ENCODE results near the gene CACNA1C.

Gene CACNA1C

DNA sequence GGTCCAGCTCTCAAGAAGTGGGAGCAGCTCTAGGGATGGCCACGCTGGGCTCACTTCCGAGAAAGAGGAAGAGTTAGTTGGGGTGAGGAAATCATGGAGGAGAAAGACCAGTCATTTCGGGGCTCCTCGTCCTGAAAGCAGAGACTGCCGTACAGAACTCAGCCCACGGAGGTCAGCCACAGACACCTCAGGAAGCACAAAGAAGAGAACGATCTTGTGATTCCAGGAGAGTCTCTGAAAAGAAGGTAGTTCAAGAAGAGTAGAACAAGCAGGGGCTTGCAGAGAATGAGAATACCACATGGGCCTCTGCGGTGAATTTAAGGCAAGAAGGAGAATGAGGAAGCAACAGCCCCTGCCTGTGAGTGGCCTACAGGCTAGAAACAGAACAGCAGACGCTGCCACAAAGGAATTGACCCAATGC lies 311.9 kb downstream of the CACNA1C start:
- no peak for DNase-seq (ENCODE audit: low spot score)

DNA sequence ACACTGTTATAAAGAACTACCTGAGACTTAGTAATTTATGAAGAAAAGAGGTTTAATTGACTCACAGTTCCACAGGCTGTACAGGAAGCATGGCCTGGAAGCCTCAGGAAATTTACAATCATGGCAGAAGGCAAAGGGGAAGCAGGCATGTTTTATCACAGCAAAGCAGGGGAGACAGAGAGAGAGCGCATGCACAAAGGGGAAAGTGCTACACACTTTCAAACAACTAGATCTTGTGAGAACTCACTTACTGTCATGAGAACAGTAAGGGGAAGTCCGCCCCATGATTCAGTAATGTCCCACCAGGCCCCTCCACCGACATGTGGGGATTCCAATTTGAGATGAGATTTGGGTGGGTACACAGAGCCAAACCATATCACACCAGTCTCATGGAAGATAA lies 313.9 kb downstream of the CACNA1C start:
- no peak for DNase-seq (ENCODE audit: low spot score)

DNA sequence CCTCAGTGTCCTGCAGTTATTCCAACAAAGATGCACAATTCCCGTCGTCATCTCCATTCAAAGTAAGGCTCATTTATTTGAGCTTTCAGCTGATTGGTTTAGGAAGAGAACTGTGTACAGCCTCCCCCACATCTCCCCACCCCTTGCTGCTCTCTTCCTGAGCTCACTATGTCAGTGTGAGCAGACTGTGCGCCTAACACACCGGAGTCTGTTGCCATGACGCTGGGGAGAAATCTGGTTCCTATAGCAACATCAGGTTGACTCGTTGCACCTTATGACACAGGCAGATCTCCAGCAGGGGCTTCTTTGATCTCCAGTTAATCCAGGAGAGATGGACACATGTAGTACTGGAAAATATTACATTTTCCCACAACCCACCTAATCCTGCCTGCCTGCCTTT lies 319.4 kb downstream of the CACNA1C start:
- no peak for DNase-seq (ENCODE audit: low spot score)

DNA sequence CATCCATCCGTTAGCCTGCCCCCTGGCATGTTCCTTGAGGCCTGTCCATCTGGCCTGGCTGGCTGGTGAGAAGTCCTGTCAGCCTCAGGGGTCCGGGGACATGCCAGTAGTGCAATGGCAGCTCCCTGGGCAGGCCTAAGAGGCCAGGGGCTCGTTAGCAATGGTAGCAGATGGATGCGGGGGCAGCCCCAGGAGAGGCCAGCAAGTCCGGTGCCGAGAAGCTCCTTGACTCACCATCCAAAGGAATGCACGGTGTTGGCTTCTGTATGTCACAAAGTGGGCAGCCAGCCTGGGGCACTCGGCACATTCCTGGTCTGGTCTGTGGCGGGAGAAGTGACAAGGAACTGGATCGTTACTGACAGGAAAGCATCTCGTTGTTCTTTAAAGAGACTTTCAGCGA lies 319.9 kb downstream of the CACNA1C start:
- no peak for DNase-seq (ENCODE audit: low spot score)

DNA sequence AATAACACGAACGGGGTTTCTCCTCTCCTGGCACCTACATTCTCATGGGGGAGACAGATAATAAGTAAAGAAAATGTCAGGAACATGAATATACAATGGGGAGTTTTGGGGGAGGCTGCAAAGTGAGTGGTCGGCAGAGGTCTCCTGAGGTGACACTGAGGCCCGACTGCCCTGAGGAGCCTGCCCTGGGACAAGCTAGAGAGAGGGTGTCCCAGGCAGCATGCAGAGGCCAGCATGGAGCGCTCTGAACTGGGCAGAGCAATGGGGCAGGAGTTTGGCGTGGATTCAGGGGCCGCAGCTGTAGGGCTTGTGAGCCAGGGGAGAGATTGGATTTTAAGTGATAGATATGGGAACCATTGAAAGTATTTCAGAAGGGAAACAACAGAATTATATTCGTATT lies 320.5 kb downstream of the CACNA1C start:
- DNase-seq (ENCODE audit: low spot score), result no peak

DNA sequence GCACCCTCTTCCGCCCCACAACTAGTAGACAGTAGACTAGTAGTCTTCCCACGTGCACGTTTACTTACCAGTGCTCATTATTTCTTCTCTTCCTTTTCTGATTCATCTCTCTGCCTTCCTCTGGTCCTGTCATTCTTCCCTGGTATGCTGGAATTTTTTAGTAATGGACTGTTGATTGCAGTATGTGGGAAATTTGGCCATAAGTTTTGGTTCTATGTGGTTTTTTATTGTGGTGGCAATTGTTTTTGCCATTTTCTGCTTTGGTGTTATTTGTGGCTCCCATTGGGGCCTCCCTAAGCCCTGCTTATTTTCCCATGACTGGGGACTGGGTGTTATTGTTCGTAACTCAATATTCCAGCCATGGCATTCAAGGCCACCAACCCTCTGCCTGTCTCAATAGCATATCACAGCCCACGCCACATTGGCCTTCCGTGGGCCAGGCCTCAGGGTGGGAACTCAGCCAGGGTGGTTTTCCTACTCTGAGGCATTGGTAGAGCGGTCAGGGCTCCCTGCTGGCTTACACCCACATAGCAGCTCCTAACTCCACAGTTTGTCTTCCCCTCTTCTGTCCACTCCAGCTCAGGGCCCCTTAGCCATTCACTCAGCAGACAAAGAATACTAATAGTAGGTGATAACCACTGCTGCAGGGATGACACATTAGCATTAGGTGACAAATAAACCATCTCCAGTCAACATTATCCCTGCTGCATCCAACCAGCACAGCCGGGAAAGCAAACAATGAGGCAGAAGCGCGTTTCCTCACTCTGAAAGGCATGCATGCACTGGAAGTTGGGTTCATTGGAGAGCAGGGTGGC lies 321.5 kb downstream of the CACNA1C start:
- no peak for DNase-seq (ENCODE audit: low spot score)

DNA sequence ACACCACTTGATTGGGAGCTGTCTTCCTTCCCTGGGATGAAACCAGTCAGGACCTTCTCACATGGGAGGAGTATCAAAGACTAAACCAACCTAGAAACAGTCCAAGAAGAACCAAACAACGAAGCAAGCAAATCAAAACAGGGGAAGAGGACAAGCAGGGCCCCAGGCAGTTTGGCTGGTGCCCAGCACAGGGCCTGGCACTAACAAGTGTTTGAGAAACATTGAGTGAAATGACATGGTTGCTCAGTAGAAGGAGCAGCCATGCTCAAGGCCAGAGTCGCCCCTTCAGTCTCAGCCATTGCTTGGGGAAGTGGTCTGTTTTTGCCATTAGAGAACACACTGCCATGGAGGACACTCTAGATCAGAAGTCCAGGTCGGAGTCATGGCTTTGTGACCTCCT lies 323.1 kb downstream of the CACNA1C start:
- no peak for DNase-seq (ENCODE audit: low spot score)

DNA sequence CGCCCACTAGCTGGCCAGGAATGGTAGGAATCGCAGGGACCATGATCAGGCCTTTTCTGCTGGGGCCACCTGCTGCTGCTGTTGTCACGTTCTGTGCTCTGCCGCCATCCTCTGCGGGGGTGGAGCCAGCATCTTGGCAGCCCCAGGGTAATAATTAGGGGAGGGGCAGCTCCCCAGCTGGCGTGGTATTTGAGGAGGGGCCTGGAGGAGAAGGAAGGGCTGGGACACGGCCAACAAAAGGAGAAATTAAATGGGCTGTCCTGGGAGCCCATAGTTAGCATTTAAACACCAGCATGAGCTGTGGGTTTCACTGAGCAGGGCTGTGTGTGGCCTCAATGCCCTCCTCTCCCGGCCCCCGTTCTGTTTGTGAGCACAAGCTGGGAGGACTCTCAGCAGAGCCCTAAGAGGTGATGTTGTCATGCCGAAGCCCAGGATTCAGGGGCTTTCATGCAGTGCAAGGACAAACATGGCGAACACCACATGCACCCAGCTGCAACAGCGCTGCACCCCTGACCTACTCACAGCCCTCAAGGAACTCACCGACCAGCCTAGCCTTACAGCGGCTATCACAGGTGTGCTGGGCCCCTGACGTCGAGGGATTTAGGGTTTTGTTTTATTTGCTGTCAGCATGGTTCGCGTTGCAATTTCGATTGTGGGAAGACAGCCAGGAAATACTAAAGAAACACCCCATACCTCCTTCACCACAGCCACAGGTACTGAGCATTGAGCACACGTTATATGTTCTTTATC lies 324.3 kb downstream of the CACNA1C start:
- DNase-seq (ENCODE audit: low spot score), result no peak

DNA sequence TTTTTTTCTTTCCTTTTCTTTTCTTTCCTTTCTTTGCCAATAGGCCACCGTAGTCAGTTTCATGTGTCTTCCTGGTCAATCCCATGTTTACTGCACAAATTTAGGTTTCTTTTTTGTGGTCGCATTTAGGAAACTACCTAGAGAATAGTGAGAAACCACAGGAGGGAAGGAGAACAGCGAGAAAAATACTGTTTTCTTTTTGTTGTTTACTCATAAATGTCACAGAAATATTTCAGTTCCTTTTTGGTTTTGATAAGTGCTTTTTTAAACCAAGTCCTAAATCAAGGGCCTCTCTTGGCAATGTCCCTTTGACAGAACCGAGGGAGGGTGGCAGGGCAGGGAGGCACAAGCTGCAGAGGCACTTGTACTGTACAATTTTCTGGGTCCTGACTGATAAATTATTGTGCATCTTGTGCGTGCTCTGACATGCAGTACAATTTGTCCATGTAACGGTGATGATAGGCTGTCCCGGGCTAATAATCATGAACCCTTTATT lies 326.1 kb downstream of the CACNA1C start:
- no peak for DNase-seq (ENCODE audit: low spot score)

DNA sequence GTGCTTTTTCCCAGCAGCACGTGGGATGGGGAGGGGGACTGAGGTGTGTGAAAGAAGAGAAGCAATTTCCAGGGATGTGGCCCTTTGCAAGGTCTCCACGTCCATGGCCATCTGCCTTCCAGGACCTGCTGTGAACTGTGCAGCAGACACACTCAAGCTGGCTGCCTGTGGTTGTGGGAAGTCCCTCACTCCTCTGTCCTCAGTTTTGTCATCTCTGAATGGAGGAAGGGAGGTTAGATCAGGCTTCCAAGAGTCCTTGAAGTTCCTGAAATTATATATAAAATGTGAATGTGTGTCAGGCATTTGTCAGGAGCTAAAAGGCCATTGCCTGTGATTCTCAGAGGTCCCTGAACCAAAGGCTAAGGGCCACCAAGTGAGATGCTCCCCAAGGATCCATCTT lies 328.2 kb downstream of the CACNA1C start:
- no peak for DNase-seq (ENCODE audit: low spot score)

DNA sequence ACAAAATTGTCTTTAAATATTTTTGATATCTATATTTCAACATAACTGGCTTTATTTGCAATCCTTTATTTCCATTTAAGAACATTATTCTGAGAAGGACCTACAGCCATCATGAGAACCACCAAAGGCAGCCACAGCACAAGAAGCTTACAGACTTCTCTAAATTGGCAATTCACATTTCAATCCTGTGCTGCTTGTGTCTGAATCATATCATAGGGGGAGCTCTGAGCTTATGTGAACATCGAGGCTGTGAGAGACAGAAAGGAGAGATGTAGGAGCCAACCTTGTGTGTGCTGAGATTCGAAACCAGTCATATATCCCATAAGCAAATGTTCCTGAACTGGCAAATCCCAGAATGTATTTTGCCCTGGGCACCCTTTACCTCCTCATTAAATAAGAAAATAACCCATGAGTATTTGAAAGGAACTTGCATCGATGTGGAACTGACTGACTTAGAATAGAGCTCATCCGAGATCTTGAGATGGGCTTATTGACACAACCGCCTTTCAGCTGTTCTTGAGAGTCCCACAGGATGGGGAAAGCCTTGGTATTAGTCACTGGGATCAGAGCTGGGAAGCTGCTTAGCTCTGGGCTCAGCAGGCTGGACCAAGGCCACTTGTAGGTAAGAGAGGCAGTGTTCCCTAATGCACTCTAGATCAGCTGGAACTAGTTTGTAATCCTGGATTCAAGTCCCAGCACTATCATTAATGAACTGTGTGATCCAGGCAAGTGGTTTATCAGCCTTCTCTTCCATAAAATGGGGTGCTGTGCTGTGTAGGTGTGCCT lies 329.8 kb downstream of the CACNA1C start:
- no peak for DNase-seq (ENCODE audit: low spot score)

DNA sequence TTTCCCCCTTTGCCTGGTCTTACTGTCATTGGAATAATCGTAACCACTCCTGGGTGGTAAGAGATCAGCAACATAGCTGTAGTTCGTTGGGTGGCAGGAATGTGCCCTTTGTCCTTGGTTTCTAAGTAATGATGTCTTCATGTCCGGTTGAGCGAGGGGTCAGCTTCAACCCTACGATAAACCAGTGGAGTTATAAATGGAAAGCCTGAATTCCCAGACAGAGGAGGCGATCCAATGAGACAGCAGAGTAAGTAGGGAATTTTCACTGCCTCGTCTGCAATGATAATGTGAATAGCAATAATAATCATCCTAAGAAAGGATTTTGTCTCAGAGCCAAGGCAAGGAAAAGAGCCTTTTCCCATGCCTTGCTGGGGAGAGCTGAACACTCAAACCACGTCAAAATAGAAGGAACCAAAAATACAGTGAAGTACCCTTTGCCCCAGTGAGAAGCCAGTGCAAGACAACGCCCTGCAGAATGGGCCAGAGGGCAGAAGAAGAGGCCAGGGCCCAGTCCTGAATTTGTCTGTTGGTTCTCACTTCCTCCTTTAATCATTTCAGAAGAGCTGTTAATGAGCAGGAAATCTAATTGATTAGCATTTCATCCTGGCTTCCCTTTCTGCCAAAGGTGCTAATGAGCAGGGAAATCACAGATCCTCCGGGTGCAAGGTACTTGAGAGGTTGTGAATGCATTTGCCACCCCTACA lies 330.7 kb downstream of the CACNA1C start:
- DNase-seq (ENCODE audit: low spot score), result no peak

DNA sequence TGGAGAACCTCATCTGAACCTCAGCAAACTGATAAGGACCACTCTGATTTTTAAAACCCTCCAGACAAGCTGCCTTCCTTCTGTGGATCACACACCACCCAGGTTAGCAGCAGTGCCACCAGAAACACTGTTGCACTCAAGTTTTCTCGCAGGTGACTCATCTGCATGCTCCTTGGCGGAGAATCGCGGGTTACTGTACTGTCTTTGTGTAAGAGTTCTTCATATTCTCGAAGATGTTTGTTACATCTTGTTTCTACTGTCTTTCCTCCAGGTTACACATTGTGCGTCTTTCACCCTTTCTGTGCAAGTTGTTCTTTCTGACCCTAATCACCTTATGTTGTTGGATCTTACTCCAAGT lies 331.2 kb downstream of the CACNA1C start:
- no peak for DNase-seq (ENCODE audit: low spot score)

DNA sequence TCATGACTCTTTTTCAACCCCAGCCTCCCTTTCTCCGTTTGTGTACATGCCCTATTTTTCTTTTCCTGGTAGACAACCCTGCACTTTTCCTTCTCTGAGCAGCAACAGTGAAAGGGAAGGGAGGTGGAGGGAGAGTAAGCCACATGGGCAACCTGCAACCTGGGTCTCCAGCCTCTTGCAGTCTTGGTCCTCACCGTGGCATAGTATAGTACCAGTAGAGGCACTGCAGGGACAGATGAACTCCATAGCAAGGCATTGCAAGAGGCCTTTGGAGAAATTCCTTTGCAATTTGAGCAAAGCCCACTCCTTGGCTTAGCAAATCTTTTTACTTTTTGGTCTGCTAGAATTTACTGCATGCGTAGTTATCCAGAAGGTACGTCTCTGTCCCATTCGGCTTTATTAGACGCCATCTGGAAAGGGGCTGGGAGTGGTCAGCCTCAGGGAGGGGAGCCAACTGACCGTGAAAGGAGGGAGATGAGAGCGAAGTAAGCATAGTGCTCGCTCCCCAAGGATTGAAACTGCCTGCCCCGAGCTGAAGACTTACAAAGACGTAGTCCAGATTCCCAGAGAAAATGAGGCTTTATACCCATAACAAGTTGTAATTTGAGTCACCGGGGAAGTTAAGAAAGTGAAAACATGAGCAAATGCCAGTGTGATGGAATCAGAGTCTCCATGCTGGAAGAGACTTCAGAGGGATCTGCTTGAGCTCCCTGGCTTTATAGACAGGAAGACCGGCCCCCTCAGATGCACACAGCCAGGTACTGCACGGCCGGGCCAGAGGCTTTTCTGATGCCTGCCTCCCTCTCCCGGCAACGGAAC lies 332.0 kb downstream of the CACNA1C start:
- no peak for DNase-seq (ENCODE audit: low spot score)

DNA sequence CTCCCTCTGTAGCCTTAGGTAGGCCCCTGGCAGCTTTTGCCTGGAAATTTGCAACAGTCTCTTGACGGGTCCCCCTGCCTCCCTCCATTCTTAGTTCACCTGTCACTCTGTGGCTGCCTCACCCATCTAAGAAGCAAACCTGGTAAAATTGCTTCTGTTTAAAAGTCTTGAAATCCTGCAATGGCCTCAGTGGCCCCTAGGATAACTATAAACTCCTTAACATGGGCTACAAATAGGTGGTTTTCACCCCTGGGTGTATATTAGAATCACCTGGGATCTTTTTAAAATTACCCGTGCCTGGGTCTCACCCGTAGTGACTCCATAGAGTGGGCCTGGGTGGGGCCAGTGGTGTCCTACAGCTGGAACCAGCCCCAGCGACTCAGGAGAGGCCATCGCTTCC lies 332.7 kb downstream of the CACNA1C start:
- no peak for DNase-seq (ENCODE audit: low spot score)

DNA sequence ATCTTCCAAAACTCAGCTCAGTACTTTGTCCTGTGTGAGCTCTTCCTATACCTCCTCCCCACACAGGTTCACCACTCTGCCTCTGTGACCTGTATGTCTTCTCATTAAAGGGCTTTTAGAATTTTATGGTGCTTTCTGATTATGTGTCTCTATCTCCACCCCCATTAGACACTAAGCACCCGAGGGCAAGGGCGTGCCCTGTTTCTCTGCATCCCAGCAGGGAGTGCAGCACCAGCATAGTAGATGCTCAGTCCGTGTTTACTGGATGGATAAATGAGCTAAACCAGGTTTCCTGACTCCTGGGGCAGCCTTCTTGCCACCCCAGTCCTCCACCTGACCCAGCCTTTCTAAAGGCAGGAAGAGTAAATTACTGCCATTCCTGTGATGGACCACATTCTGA lies 333.8 kb downstream of the CACNA1C start:
- no peak for DNase-seq (ENCODE audit: low spot score)

DNA sequence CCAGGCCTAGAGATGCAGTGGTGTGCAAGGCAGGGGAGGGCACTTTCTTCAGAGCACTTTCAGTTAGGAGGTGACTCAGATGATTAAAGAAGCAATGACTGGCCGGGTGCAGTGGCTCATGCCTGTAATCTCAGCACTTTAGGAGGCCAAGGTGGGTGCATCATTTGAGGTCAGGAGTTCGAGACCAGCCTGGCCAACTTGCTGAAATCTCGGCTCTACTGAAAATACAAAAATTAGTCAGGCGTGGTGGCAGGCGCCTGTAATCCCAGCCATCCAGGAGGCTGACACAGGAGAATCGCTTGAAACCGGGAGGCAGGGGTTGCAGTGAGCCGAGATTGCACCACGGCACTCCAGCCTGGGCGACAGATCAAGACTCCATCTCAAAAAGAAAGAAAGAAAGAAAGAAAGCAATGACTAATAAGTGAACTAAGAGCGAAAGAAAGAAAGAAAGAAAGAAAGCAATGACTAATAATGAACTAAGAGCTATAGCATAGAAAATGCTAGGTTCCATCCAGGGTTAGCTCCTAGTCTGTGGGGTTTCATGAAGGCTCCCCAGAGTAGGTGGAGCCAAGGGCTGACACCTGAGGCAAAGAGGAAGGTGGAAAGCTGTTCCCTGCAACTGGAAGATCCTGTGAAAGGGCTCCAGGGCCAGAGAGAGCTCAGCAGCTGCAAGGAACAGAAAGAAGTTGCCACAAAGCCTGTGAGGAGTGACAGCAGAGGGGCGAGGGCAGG lies 334.5 kb downstream of the CACNA1C start:
- no peak for DNase-seq (ENCODE audit: low spot score)

DNA sequence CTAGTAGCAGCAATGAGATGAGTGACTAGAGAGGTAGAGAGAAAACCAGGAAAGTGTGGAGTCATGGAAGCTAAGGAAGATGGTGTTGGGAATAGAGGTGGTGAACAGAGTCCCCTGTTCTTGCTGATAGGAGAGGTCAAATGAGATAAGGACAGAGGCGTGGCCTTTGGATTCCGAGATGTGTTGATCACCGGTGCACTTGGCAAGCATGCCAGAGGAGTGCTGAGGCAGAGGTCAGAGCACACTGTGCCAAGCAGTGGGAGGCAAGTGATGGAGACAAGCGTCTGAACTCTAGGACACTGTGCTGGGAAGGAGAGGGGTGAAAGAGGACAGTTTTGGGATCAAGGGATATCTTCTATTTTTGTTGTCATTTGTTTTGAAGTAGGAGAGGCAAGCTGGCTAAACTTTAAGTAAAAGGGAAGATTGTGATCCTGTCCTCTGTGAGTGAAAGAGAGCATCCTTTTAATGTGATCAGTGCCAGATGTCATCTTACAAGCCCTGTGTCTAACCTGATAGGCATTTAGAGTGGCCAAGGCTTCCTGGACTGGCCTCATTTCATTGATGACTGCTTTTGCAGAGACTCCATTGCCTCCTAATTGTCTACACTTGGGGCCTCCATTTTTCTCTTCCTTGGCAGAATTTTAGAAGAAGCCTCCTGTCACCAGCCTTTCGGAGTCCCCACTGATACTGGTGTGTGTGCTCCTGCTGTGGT lies 336.4 kb downstream of the CACNA1C start:
- no peak for DNase-seq (ENCODE audit: low spot score)

DNA sequence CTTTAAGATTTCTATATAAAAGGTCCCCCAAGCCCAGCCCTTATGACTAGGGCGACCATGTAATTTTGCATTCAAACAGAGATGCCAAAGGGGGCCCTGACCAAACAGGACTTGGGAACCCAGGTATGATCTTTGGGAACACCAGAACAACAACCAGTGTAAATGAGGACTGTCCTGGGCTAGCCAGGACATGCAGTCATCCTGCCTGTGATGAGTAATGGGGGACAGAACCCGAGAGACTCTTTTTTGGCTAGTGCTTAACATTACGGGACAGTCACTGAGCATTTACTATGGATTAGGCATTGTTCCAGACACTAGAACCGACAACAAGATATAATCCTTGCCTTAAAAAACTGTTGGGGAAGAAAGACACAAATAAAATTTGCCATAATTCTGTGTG lies 337.3 kb downstream of the CACNA1C start:
- no peak for DNase-seq (ENCODE audit: low spot score)

Measured in globus pallidus (tissue), 1 donor.